GM12872 (cell line): ENCODE data around the gene DTNB.

Source experiments
- CTCF ChIP-seq: IDR thresholded peaks from 3 replicates; pipeline ENCODE4 v1.5.1; 2011; ENCODE audit warnings: low read depth, mild to moderate bottlenecking, low read length, moderate library complexity; ENCODE audit not compliant: insufficient read depth

DTNB gene

GRCh38 chr2:25521665-25522387, 151.6 kb downstream of the DTNB start:
- TF ChIP-seq CTCF, result peak; percentile 61

DNA sequence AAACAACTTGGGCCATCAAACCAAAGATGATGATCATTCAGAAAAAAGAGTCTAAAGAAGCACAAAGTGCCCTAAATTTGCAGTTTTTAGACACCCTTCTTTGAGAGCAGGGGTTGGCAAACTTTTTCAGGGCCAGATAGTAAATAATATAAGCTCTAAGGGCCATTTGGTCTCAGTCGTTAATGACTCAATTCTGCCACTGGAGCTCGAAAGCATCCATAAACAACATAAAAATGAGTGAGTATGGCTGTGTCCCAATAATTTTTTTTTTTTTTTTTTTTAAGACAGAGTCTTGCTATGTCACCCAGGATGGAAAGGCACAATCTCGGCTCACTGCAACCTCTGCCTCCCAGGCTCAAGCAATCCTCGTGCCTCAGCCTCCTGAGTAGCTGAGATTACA, 152.3 kb downstream of the DTNB start:
- no peak for TF ChIP-seq CTCF

GRCh38 chr2:25517701-25518100, 155.7 kb downstream of the DTNB start:
- no peak for TF ChIP-seq CTCF

DNA sequence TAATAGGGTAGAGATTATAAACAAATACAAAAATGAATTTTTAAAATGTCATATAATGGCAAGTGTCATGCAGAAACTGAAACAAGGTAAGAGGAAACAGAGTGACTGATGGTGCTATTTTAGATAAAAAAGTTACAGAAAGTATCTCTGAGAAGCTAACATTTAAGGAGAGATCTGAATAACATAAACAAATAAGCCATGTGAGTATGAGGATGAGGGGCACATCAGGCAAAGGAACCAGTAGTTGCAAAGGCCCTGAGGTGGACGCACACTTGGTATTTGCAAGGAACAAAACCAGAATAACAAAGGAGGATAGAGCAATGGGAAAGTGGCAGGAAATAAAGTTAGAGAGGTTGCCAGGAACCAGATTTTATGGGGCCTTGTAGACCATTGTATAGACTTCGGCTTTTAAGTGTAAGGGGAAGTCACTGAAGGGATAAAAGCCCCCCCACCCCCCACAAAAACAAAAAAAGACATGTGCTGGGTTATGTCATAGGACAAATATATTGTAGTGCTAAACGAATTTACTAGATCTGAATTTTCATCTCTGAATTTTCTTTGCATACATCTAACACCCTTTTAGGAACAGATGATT, 159.2 kb downstream of the DTNB start:
- TF ChIP-seq CTCF, result no peak

- TF ChIP-seq CTCF, result no peak
These were observed 160.7 kb downstream of the DTNB start for GRCh38 chr2:25512707-25513106.

- TF ChIP-seq CTCF, result no peak
These were observed 167.2 kb downstream of the DTNB start for GRCh38 chr2:25506226-25506625.

DNA sequence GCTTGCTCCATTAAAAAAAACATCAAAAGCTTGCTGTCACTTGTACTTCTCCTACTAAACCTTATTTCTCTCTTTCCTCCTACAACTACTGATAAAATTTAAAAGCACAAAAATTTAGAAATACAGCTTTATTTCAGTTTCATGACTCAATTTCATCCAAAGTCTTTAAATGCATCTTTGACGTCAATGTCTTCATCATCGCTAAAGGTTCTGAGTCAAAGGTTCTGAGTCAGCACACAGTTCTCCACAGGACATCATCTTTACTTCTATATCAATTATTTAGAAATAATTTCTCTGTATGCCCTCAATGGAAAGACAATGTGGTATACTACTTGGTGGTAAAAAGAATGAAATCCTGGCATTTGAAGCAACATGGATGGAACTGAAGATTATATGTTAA, 167.8 kb downstream of the DTNB start:
- TF ChIP-seq CTCF, result no peak
